KBM-7 (cell line): ENCODE data around the gene SEBOX.

Experiments
- DNase-seq: peaks from one replicate; pipeline ENCODE4 v3.0.0-alpha.2; 2015
- in situ Hi-C: fragments of 300-500 bp; cut with MboI; formaldehyde crosslinking; loops from 2 replicates; pipeline ENCODE4 v1.14.3; 2020; ENCODE audit warnings: low sequenced_read_pairs, low pct_unique_long_range_greater_than_20kb, mixed read lengths

Gene SEBOX

DNA sequence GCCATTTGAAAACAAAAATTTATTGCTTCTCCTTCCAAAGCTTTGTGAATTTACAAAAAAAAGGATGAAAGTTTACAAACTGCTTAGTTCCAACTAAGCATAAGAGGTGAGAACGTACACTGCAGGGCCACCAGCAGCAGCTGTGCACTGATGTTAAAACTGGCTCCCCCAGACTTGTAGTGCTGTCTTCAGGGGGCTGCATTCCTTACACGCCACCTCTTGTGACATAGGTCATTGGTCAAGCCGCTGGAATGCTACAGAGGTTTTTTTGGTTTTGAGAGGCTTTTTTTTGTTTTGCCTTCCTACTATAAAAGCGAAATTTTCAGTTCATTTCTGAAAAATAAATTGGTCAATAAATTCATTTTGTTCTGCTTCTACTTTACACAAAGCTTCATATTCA, 36.7 kb downstream of the SEBOX start:
- DNase-seq = no peak
- in situ Hi-C loops = no loop called here

DNA sequence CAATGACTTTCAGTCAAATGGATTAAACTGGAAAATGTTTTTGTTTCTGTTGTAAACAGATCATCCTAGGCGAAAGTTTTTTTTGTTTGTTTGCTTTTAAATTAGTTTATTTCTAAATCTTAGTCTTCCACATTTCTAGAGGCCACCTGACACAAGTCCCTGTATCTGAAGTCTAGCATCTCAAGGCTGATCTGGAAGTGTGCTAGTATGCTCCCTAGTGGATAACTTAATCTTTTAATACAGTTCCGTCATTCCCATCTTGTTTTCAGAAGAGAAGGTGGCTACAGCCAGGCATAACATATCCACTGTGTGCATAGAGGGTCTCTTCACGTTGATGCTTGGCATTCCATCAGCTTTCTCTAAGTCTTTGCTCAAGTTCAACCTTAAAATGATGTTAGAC, 37.3 kb downstream of the SEBOX start:
- no peak for DNase-seq
- in situ Hi-C loops = no loop called here

DNA sequence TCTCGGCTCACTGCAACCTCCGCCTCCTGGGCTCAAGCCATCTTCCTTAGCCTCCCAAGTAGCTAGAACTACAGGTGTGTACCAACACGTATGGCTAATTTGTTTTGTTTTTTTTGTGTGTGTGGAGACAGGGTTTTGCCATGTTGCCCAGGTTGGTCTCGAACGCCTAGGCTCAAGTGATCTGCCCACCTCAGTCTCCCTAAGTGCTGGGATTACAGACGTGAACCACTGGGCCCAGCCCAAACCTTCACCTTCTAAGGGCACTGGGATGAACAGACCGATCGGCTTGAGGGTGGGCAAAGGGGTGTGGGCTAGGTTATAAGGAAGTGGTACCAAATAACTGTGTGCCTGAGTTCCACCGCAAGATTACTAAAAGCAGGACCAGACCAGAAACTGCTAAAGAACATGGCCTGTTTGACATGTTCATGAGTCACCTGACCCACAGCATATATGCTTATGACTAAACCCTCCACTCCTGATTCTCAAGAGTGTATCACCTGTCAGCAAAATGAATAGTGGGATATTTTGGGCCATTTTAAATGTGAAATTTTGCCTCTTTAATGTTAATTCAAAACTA, 37.9 kb downstream of the SEBOX start:
- no peak for DNase-seq
- in situ Hi-C loops = no loop called here

DNA sequence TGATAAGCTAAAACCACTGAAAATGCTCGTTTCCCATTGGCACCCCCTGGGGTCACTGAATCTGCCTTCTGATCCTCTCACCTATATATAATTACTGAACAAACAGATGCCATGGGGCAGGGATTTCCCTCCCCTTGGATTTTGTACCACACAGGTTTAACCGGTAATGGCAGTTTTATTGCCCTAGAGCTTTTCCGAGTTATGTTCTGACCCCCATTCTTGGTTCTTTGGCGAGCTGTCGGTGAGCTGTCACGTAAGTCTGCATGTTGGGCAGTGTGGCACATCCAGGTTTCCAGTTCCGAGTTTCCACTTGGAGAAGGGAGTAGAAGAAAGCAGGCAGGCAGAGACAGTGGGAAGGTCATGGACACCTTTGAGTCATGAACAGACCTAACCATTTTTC, 38.9 kb downstream of the SEBOX start:
- DNase-seq = no peak
- in situ Hi-C loops = no loop called here

DNA sequence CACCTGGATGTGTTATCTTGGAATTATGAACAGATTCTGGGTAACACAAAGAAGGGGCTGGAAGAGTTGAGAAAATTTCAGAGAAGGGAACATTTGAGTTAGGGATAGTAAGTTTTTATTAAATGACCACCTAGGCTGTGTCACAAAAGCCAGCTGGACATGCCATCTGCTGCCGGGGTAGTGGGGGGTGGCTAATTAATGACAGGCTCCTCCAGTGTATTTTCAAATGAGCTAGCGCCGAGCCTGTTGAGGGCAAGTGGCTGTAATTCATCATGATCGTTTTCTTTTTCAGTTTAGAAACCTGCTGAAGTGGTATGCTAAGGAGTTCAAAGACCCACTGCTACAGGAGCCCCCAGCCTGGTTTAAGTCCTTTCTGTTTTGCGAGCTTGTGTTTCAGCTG, 39.8 kb downstream of the SEBOX start:
- in situ Hi-C loops = no loop called here
- DNase-seq = no peak

DNA sequence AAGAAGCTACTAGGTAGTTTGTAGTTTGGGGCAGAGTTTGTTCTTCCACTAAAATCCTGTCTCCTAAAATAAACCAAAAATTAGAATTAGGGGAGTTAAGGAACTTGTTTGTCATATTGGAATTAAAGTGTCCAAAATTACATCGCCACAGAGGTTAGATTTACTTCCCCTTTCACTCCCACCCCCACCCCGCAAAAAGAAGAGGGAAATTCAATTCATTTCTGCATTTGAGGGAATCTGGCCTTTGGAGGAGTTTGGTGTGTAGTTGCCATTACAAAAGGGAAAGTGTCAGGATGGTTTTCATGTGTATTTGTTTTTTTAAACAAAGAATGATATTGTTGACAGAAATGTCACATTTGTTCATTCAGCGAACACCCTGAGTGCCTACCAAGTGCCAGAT, 40.2 kb downstream of the SEBOX start:
- in situ Hi-C loops = no loop called here
- DNase-seq = peak; percentile 53

DNA sequence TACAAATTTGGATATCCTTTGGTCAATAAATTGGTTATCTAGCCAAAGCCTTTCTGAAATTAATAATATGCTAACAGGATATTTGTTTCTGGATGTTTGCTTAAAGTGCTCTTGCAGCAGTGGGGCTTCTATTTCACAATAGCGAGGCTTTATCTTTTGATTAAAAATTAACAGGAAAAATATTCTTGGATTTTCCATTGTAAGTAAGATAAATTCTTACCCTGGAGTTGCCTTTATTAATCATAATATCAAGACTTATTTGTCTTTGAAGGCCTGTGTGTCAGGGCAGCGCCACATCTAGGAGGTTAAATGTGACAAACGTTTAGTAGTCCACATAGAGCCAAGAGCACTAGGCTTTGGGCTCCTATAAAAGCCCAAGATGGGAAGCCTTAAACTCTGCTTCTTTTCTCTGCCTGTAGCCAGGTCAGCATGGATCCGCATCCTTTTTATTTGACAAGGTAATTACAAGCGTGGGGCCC, 40.7 kb downstream of the SEBOX start:
- in situ Hi-C loops = no loop called here
- DNase-seq = no peak

DNA sequence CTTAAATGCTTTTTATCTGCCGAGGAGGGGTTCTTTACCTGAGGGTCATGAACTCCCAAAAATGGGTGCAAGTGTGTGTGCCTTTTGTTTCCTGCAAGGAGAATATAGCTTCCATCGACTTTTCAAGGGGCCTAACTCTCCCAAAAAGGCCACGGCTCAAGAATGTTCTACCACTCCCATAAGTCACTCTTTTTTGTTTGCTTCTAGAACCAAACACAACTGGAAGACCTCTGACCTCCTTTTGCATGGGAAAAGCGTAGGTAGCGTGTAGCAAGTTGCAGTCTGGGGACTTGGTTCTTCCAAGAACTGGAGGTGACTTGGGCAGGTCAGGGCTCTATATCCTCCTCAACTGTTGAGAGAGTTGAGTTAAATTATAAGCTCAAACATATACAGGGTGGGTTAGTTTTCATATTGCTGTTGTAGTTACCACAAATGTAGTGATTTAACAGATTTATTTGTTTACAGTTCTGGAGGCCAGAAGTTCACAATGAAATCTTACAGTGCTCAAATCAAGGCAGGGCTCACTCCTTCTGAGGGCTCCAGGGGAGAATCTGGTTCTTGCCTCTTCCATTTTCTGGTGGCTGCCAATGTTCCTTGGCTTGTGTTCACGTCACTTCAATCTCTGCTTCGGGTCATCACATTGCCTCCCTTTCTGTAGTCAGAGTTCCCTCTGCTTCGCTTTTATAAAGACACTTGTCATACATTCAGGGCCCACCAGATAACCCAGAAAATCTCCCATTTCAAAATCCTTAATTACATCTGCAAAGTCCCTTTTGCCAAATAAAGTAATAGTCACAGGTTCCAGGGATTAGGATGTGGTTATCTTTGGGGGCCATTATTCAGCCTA, 44.6 kb downstream of the SEBOX start:
- in situ Hi-C loops = no loop called here
- DNase-seq = no peak

DNA sequence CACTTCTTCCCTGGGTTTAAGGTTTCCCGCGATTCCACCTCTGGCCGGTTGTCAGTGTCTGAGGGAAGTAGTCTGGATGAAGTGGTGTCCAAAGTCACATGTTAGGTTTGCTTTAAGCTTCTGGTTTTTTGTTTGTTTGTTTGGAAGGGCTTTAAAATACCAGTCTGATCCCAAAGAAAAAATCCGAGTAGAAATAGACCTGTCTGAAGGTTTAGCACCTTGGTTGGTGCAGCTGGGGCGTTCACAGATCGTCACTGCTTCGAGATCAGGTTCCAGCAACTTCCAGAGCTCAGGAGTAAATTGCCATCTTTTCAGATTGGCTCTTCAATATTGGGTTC, 45.4 kb downstream of the SEBOX start:
- no peak for DNase-seq
- in situ Hi-C loops = no loop called here

DNA sequence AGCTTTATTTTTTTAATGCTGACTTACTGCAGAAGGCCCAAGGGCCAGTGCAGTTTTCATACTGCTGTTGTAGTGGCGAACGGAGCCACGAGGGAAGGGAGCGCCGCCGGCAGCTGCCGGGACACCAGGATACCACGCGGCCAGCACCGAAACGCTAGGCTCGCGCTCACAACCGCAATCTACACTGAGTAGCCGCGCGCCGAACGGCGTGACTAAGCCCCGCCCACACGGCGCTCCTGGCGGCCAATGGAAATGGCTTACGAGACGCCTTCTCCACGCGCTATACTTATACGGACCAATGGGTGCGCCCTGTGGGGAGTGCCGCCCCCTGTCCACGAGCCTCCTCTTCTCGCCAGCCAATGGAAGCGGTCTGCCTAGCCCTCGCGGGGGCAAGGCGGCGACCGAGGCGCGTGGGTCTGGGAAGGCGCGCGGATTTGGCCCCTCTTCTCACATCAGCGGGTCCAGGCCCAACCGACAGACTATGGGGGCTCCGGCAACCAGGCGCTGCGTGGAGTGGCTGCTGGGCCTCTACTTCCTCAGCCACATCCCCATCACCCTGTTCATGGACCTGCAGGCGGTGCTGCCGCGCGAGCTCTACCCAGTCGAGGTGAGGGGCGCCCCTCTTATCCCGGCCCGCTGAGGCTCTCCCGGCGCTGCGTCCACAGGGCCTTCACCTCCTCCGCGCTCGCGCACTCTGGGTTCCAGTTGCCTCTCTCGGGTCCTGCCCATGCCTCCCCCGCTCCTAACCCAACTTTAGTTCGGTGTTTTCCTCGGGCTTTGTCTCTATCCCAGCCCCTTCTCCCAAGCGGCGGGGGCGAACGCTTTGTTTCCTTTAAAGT, 46.0 kb downstream of the SEBOX start, which contains the start of gene TMEM97:
TSS of gene TMEM97 (plus strand) at position 442 of the 839 bp plus-strand sequence. CDS start at position 482, 40 bp downstream.
- peak; percentile 98 for DNase-seq

DNA sequence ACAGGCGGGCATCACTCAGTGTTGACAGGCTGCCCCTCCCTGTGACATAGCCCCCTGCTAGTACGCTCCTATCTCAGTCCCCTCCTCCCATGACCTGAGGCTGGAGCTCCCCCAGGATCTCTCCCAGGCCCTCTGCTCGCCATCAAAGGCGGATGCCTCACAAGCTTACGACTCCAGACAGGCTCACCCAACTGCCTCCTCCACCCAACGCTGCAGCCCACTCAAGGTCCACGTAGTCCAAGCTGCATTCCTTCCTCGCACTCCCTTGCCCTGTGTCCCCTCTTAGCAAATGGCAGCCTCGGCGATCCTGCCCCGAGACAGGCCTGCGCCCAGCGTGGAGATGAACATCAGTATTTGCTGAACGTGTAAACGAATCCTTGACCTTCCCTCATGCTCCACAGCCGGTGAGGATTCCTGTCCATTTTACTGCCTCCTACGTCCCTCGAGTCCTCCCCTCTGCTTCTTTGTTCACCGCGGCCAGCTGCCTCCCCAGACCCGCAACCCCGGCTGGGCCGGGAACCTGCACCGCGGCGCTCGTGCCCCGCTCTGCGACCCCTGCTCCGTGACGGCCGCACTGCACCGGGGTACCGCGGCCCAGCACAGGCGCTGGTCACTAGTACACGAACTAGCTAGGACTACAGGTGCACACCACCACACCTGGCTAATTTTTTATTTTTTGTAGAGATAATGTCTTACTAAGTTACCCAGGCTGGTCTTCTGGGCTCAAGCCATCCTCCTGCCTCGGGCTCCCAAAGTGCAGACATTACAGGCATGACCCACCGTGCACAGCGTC, 46.8 kb downstream of the SEBOX start:
- no peak for DNase-seq
- in situ Hi-C loops = no loop called here

More for the DNA sequence above, 46.0 kb downstream of the SEBOX start, which contains the start of gene TMEM97:
- in situ Hi-C loops = no loop called here

DNA sequence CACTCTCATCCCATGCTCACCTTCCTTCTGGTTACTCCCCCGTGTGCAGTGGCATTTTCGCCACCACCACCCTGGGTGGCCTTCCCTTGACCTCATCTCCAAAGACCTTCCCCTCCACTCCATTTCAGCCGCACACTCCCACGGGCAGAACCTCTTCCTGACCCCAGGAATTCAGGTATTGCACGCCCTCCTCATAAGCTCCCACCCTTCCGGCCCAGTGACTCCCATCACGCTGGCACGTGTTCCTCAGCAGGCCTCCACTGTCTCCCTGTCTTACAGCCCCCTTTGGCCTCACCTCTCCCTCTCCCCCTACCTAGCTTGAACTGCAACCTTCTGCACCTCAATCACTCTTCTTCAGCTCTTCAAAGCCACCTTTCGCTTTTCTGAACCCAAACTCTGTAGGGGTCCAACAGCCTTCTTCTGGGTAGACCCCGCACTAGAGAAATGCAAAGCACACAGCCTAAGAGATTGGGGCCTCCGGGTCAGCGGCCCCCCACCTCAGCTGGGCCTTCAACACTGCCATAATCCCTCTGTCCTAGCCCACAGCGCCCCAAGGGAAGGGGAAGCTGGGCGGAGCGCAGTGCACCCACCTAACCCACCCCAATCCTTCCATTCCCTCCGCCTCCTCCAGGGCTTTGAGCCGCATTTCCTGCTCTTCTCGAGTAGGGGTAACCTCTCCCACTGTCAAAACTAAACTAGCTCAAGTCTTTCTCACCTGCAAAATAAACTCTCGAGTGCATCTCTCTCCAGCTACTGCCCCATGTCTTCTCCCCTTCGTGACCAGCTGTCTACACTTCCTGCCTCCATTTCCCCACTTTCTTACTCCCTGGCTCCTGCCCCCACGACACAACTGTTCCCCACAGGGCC, 47.7 kb downstream of the SEBOX start:
- no peak for DNase-seq
- in situ Hi-C loops = no loop called here

DNA sequence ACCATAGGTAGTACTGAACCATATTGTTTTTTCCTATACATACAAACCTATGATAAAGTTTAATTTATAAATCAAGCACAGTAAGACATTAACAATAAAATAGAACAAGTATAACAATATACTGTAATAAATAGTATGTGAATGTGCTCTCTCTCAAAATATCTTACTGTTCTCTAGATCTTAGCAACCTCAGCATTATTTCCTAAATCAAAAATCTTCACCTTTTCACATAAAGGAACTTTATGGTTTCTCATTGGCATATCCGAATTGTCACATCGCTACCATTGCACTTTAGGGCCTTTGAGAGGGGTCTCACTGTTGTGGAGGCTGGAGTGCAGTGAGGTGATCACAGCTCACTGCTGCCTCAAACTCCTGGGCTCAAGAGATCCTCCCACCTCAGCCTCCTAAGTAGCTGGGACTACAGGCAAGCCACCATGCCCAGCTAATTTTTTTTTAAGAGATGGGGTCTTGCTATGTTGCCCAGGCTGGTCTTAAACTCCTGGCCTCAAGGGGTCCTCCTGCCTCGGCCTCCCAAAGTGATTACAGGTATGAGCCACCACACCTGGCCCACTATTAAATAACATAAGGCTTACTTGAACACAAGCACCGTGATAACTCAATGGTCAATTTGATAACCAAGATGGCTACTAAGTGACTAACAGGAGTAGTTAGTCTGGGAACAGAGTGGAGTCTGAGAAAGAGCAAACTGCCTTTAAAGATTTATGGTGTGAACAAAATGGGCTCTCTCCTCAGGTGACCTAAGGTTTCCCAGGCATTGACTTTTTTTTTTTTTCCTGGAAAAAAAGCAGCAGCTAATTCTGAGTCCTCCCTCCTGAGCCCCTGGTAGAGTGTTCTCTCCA, 48.9 kb downstream of the SEBOX start:
- in situ Hi-C loops = no loop called here
- no peak for DNase-seq

DNA sequence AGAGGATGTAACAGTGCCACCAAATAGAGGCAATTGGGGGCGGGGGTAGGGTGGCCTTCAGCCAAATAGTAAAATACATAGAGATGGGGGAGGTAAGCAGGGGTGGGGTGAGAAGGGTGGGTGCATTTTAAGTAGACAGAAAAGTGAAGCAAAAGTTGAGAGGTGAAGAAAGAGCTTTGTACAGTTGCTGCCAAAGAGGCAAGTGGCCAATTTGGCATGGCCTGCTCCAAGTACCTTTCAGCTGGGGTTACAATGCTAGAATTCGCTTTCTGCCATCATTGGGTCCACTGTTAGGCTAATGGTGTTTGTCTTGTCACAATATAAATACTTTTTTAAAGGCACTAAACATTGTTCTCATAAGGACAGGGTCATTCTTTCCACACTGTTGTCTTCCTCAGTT, 51.2 kb downstream of the SEBOX start:
- no peak for DNase-seq
- in situ Hi-C loops = no loop called here
